ENCODE data around the gene GOLGA6L1.
"Not testable (repeated sequence)": the region's sequence is repeated elsewhere in the genome, so short reads cannot be mapped to it uniquely, and the experiment has no call there.

DNA sequence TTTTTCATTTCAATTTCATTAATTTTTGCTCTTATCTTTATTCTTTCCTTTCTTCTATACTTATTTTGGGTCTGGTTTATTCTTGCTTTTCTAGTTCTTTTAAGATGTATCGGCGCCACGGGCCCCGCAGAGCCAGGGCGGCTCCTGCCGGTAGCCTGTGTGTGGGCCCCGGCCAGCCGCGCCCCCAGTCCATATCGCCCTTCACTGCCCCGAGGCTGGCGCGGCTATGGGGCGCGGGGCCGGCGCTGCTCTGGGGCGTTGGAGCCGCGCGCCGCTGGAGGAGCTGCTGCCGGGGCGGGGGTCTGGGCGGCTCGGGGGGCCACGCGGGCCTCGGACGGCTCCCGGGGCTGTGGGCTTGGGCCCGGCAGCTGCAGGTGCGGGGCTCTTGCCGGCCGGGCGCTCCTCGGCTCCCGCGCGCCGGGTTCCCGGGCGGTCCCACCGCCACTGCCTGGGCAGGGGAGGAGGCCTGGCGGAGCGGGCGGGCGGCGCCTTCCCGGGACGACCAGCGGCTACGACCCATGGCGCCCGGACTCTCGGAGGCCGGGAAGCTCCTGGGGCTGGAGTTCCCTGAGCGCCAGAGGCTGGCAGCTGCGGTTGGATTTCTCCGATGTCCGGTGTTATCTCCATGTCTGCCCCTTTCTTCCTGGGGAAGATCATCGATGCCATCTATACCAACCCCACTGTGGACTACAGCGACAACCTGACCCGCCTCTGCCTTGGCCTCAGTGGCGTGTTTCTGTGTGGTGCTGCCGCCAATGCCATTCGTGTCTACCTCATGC lies 43.3 kb upstream of the GOLGA6L1 start:
- TF ChIP-seq, protein P1, sequence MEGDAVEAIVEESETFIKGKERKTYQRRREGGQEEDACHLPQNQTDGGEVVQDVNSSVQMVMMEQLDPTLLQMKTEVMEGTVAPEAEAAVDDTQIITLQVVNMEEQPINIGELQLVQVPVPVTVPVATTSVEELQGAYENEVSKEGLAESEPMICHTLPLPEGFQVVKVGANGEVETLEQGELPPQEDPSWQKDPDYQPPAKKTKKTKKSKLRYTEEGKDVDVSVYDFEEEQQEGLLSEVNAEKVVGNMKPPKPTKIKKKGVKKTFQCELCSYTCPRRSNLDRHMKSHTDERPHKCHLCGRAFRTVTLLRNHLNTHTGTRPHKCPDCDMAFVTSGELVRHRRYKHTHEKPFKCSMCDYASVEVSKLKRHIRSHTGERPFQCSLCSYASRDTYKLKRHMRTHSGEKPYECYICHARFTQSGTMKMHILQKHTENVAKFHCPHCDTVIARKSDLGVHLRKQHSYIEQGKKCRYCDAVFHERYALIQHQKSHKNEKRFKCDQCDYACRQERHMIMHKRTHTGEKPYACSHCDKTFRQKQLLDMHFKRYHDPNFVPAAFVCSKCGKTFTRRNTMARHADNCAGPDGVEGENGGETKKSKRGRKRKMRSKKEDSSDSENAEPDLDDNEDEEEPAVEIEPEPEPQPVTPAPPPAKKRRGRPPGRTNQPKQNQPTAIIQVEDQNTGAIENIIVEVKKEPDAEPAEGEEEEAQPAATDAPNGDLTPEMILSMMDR (IDR thresholded peaks at IDR 0.05) = not testable (repeated sequence)
- TF ChIP-seq EP300, POLR2A (IDR thresholded peaks at IDR 0.05): not testable (repeated sequence)
